Osteoblast (primary cell): ENCODE data around the gene ASXL3. TPM values are rescaled to one million over a fixed set of nuclear protein-coding genes. Genes with fewer than 3 reads are reported as not detected.

Source experiments
- DNase-seq: peaks from one replicate; pipeline ENCODE4 v3.0.0; 2011; ENCODE audit warnings: low spot score, mixed read lengths; ENCODE audit not compliant: insufficient read length; ENCODE audit errors: missing footprints
- H2AFZ ChIP-seq: 2 replicates; pipeline ENCODE4 v1.6.0; 2011; ENCODE audit warnings: mild to moderate bottlenecking, low read length
- H3K27ac ChIP-seq: 2 replicates; pipeline ENCODE4 v1.5.1; 2011; ENCODE audit warnings: mild to moderate bottlenecking, low read depth, low read length, moderate library complexity
- H3K27me3 ChIP-seq: 2 replicates; pipeline ENCODE4 v1.6.0; 2012; ENCODE audit warnings: mild to moderate bottlenecking, control low read depth, inconsistent platforms, low read length, moderate library complexity; ENCODE audit not compliant: insufficient read depth
- H3K36me3 ChIP-seq: 2 replicates; pipeline ENCODE4 v1.5.1; 2011; ENCODE audit warnings: mild to moderate bottlenecking, low read length, control low read depth, moderate library complexity; ENCODE audit not compliant: insufficient read depth
- H3K4me1 ChIP-seq: 2 replicates; pipeline ENCODE4 v1.5.1; 2011; ENCODE audit warnings: mild to moderate bottlenecking, low read length, control low read depth, moderate library complexity; ENCODE audit not compliant: insufficient read depth
- H3K4me2 ChIP-seq: 2 replicates; pipeline ENCODE4 v1.6.0; 2011; ENCODE audit warnings: mild to moderate bottlenecking, low read length; ENCODE audit not compliant: insufficient read depth
- H3K4me3 ChIP-seq: fragments of 200-600 bp; sonication (generic); 3 replicates; pipeline ENCODE4 v1.5.1; 2012; ENCODE audit warnings: mild to moderate bottlenecking, low read length, inconsistent platforms; ENCODE audit not compliant: insufficient read depth
- H3K79me2 ChIP-seq: 2 replicates; pipeline ENCODE4 v1.6.0; 2012; ENCODE audit warnings: mild to moderate bottlenecking, low read length, control low read depth, inconsistent platforms; ENCODE audit not compliant: insufficient read depth
- H3K9me3 ChIP-seq: 2 replicates; pipeline ENCODE4 v1.5.1; 2011; ENCODE audit warnings: low read depth, low read length, control low read depth
- H4K20me1 ChIP-seq: 2 replicates; pipeline ENCODE4 v1.6.0; 2012; ENCODE audit warnings: mild to moderate bottlenecking, low read length, control low read depth; ENCODE audit not compliant: insufficient read depth
- CTCF ChIP-seq: IDR thresholded peaks from 2 replicates; pipeline ENCODE4 v1.5.1; 2011; ENCODE audit warnings: mild to moderate bottlenecking, low read depth, low read length, moderate library complexity; ENCODE audit errors: extremely low read depth
- total RNA-seq: library from RNA; depleted of rRNA; stranded (reverse); fragments of >200 nt; gene quantifications from 2 replicates; pipeline ENCODE4 v1.2.3, GENCODE V29; 2012

The ASXL3 gene
- total RNA-seq, 1 donor: not detected

DNA sequence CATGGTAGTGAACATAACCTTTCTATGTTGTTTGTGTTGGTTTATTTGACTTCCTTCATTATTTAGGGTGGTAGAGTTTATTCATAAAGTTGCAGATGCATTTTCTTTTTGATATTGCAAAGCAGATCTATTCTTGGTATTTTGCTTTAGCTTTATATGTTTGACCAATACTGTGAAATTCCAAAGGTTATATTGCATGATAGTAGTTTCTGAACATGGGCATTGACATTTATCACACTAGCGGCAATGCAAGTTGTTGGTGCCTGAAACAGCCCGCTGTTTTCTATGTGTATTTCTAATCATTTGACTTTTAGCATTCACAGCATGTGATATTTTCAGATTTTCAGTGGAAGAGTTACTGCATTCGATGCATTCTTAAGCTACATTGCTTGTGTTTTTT, 87.2 kb downstream of the ASXL3 start:
- H3K4me1 ChIP-seq: no peaks in the 10 kb centered on the region
- no peaks in the 10 kb centered on the region for H3K36me3 ChIP-seq
- H3K27ac ChIP-seq: no peak overlapping the region
- no peak overlapping the region for H3K4me2 ChIP-seq
- H3K79me2 ChIP-seq: no peaks in the 10 kb centered on the region
- no peaks in the 10 kb centered on the region for H3K9me3 ChIP-seq
- H4K20me1 ChIP-seq: no peaks in the 10 kb centered on the region
- H3K27me3 ChIP-seq: no peaks in the 10 kb centered on the region
- H2AFZ ChIP-seq: no peak overlapping the region
- DNase-seq: no peak
- no peak for TF ChIP-seq CTCF
- H3K4me3 ChIP-seq: no peak overlapping the region

DNA sequence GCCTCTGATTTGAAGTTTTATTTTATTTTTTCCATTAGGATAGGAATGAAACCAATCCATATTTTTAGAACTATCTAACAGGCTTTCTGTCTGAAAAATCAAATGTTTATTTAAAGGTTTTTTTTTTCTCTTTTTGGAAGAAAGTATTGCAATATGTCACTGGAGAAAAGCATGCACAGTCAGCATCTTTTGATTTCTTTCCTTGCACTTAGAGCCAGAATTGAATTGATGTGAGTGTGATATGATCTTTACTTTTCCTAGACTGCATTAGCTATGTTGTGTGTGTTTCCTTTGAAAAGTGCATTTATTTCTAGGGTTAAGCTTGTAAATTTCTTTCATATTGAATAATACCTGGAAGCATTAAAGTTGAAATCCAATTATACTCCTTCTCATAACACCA, 87.6 kb downstream of the ASXL3 start:
- Histone ChIP-seq H3K36me3 (no peaks in the 10 kb centered on the region), H3K79me2 (no peaks in the 10 kb centered on the region), H3K4me3 (no peak overlapping the region), H3K27me3 (no peaks in the 10 kb centered on the region), H3K4me2 (no peak overlapping the region), H3K9me3 (no peaks in the 10 kb centered on the region), H2AFZ (no peak overlapping the region), H3K4me1 (no peaks in the 10 kb centered on the region), H3K27ac (no peak overlapping the region), H4K20me1 (no peaks in the 10 kb centered on the region)
- no peak for DNase-seq
- TF ChIP-seq CTCF: no peak

GRCh38 chr18:33666915-33667314, 88.9 kb downstream of the ASXL3 start:
- Histone ChIP-seq H3K27me3 (no peaks in the 10 kb centered on the region), H2AFZ (no peak overlapping the region), H4K20me1 (no peaks in the 10 kb centered on the region), H3K4me2 (no peak overlapping the region), H3K27ac (no peak overlapping the region), H3K4me1 (no peaks in the 10 kb centered on the region), H3K79me2 (no peaks in the 10 kb centered on the region), H3K36me3 (no peaks in the 10 kb centered on the region), H3K4me3 (no peak overlapping the region), H3K9me3 (no peaks in the 10 kb centered on the region)
- DNase-seq: no peak
- TF ChIP-seq CTCF: no peak

GRCh38 chr18:33669589-33669988, 91.6 kb downstream of the ASXL3 start:
- H3K9me3 ChIP-seq: no peaks in the 10 kb centered on the region
- no peak for DNase-seq
- H3K36me3 ChIP-seq: no peaks in the 10 kb centered on the region
- no peak overlapping the region for H3K4me2 ChIP-seq
- H3K4me3 ChIP-seq: no peak overlapping the region
- no peak for TF ChIP-seq CTCF
- H4K20me1 ChIP-seq: no peaks in the 10 kb centered on the region
- no peak overlapping the region for H2AFZ ChIP-seq
- H3K27me3 ChIP-seq: no peaks in the 10 kb centered on the region
- H3K79me2 ChIP-seq: no peaks in the 10 kb centered on the region
- H3K4me1 ChIP-seq: no peaks in the 10 kb centered on the region
- H3K27ac ChIP-seq: no peak overlapping the region
